IPS-18a (cell line): Measurements from ENCODE around the gene C1orf53.
A peak's percentile ranks its signal among the peaks of the same experiment; 100 is the strongest.
"Not testable (repeated sequence)": the region's sequence is repeated elsewhere in the genome, so short reads cannot be mapped to it uniquely, and the experiment has no call there.

Experiments used
- H3K27ac ChIP-seq: one replicate; pipeline ENCODE4 v1.5.1; 2013; ENCODE audit warnings: low read length
- H3K27me3 ChIP-seq: one replicate; pipeline ENCODE4 v1.6.1; 2013; ENCODE audit warnings: mild to moderate bottlenecking, low read length; ENCODE audit not compliant: control insufficient read depth, insufficient read depth
- H3K36me3 ChIP-seq: one replicate; pipeline ENCODE4 v1.6.1; 2013; ENCODE audit warnings: low read depth, low read length; ENCODE audit not compliant: control insufficient read depth
- H3K4me1 ChIP-seq: one replicate; pipeline ENCODE4 v1.6.1; 2013; ENCODE audit warnings: low read depth, low read length; ENCODE audit not compliant: control insufficient read depth
- H3K4me3 ChIP-seq: one replicate; pipeline ENCODE4 v1.5.1; 2013; ENCODE audit warnings: low read length
- H3K9ac ChIP-seq: one replicate; pipeline ENCODE4 v1.6.1; 2013; ENCODE audit warnings: mild to moderate bottlenecking, low read length, moderate library complexity
- H3K9me3 ChIP-seq: one replicate; pipeline ENCODE4 v1.6.1; 2013; ENCODE audit warnings: low read depth, low read length; ENCODE audit not compliant: control insufficient read depth

The C1orf53 gene

DNA sequence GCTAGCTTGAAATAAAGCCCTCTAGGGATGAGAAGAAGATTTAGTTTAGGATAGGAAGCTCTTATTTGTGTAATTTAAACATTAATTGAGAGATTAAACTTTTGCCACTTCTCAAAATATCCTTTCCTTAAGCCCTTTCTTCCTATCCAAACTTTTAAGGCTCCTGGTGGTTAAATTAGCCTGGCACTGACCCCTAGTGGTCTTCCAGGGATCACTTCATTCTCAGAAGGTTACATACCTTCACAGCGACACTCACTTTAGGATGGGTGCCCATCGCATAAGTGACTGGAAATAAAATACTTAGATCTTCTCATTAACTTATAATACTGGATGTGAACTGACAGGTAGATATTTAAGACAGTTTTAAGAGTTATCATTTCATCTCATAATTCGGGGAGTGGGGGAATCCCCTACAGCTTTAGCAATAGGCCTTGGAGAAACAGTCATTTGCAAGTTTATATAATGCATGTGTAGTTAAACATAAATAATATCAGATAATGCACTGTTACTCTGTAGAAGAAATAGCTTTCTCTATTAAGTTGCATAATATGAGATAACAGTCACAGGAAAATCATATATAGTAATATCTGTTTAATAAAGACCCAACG is 22.2 kb downstream of the C1orf53 start:
- no peak overlapping the region for H3K9ac ChIP-seq
- no peaks in the 10 kb centered on the region for H3K36me3 ChIP-seq
- peaks cover 64% of the 10 kb centered on the region for H3K27me3 ChIP-seq

DNA sequence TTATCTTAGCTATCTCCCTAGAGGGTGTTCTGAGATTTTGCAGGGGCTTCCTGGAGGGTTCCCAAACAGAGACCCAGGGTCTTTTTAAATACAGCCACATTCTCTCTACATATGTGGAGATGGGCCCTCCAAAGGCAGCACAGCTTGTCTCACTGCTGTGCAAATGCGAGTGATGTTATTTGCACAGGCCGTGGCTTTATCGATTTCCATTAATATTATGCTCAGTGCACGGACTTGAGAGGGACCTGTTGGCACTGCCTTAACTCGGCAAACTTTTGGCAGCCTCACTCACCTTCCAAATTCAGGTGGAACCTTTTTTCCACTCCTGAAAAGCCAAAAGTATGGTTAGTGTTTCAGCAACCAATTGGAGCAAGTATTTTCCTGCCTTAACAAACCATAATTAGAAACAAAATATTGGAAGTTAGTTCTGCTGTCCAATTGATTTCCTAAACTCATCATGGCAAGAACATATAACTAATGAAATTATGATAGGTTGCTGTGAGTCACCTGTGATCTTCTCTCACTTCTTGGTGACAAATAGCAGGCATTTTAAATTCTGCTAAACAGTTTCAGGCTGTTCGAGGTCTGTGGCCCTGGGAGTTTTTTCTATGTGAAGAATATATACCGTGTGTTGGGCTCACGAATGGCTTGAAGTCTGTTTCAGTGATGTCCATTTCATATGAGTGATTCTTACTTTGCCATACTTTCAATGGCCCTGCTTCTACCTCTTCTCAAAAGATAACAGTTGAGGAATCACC is 25.7 kb downstream of the C1orf53 start:
- H3K27ac ChIP-seq: no peak overlapping the region
- H3K9me3 ChIP-seq: no peaks in the 10 kb centered on the region
- H3K36me3 ChIP-seq: no peaks in the 10 kb centered on the region
- H3K27me3 ChIP-seq: peaks cover 30% of the 10 kb centered on the region
- no peak overlapping the region for H3K9ac ChIP-seq
- H3K4me1 ChIP-seq: no peaks in the 10 kb centered on the region
- peak overlapping the region; percentile 44 for H3K4me3 ChIP-seq

More for the DNA sequence above, 22.2 kb downstream of the C1orf53 start:
- Histone ChIP-seq H3K27ac (no peak overlapping the region), H3K9me3 (no peaks in the 10 kb centered on the region), H3K4me3 (no peak overlapping the region), H3K4me1 (peaks cover 6% of the 10 kb centered on the region)

DNA sequence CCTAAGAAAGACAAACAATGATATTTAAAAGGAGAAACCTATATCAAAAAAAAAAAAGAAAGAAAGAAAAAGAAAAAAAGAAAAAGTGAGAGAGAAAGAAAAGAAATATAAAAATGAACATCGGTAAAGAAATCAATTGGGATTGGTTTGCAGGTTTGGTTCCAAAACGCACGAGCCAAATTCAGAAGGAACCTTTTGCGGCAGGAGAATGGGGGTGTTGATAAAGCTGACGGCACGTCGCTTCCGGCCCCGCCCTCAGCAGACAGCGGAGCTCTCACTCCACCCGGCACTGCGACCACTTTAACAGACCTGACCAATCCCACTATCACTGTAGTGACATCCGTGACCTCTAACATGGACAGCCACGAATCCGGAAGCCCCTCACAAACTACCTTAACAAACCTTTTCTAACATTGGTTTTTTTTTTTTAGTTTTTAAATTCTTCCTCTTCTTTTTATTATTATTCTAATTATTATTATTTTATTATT is 26.5 kb downstream of the C1orf53 start:
- H3K27me3 ChIP-seq: peaks cover 22% of the 10 kb centered on the region
- peak overlapping the region; percentile 44 for H3K4me3 ChIP-seq
- no peaks in the 10 kb centered on the region for H3K36me3 ChIP-seq
- H3K4me1 ChIP-seq: no peaks in the 10 kb centered on the region
- no peak overlapping the region for H3K9ac ChIP-seq
- H3K27ac ChIP-seq: no peak overlapping the region
- H3K9me3 ChIP-seq: no peaks in the 10 kb centered on the region

DNA sequence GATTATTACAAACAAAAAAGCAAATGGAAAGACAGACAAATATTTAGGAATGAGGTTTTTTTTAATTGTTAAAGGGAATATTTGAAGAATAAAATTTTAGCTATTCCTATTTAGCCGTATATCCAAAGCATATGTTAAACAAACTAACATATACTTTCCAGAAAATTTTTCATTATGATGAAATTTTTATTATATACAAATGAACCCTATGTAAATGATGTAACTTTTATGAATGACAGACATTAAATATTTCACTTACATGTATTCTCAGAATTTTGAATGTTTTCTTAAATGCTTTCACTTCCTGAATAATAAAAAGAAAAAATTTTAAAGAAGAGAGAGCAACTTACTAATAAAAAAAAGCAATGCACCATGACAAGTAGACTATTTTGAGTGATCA is 30.6 kb downstream of the C1orf53 start:
- Histone ChIP-seq H3K27me3 (peaks cover 6% of the 10 kb centered on the region), H3K36me3 (no peaks in the 10 kb centered on the region), H3K4me1 (no peaks in the 10 kb centered on the region), H3K27ac (no peak overlapping the region), H3K4me3 (no peak overlapping the region), H3K9ac (no peak overlapping the region), H3K9me3 (no peaks in the 10 kb centered on the region)

DNA sequence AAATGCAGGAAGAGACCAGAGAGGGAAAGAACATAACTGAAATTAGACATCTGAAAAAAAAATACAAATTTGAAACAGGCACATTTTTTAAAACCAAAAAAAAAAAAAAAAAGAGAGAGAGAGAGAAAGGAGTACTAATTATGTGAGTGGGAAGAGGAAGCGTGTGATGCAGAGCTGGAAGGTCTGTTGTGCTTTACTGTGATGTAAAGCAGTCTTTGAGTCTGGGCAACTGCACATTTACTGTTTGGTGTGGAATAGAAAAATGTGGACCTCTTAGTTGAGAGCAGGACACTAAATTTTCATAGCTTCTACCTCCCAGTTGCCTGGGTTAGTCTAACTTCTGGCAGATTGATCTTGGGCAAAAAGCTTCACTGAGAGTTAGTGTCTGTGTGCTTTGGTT is 31.2 kb downstream of the C1orf53 start:
- H3K9me3 ChIP-seq: no peaks in the 10 kb centered on the region
- H3K36me3 ChIP-seq: no peaks in the 10 kb centered on the region
- no peaks in the 10 kb centered on the region for H3K4me1 ChIP-seq
- no peak overlapping the region for H3K9ac ChIP-seq
- H3K27ac ChIP-seq: no peak overlapping the region
- no peak overlapping the region for H3K4me3 ChIP-seq
- no peaks in the 10 kb centered on the region for H3K27me3 ChIP-seq

DNA sequence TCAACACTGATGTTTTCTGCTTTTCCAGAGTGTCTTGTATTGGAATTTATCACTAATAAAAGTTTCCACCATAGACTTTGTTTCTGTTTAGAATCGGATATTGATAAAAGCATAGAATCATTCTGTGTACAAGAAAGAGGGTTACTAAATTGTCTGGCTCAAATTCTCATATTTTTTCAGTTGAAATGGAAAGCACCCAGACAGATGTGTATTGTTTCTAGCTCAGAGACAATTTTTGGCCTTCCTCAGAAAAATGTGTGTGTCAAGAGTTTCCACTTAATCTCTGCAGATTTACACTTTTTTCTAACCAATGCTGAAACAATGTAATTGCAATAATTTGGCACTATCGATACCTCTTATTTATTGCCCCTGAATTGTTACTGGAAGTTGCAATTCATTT is 35.0 kb downstream of the C1orf53 start:
- Histone ChIP-seq H3K4me3 (no peak overlapping the region), H3K4me1 (no peaks in the 10 kb centered on the region), H3K36me3 (no peaks in the 10 kb centered on the region), H3K27ac (no peak overlapping the region), H3K9ac (no peak overlapping the region), H3K9me3 (no peaks in the 10 kb centered on the region), H3K27me3 (no peaks in the 10 kb centered on the region)

DNA sequence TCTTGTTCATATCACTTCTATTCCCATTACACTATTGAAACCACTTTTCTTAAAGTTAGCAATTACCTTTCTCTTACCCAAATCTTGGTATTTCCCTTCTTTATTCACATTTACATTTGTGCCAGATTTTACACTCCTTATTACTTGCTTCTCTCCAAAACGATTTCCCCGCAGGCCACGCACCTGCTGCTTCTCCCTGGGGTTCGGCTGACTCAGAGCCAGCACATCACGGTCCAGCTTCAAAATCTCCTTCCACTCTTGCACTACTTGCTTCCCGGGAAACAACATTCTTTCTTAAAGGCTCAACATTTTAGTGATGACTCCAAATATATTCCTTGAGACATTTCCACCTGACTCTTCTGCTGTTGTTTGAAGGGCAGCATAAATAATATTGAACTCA is 35.5 kb downstream of the C1orf53 start:
- no peaks in the 10 kb centered on the region for H3K27me3 ChIP-seq
- no peaks in the 10 kb centered on the region for H3K4me1 ChIP-seq
- H3K9ac ChIP-seq: no peak overlapping the region
- H3K36me3 ChIP-seq: no peaks in the 10 kb centered on the region
- no peak overlapping the region for H3K27ac ChIP-seq
- no peaks in the 10 kb centered on the region for H3K9me3 ChIP-seq
- H3K4me3 ChIP-seq: no peak overlapping the region

DNA sequence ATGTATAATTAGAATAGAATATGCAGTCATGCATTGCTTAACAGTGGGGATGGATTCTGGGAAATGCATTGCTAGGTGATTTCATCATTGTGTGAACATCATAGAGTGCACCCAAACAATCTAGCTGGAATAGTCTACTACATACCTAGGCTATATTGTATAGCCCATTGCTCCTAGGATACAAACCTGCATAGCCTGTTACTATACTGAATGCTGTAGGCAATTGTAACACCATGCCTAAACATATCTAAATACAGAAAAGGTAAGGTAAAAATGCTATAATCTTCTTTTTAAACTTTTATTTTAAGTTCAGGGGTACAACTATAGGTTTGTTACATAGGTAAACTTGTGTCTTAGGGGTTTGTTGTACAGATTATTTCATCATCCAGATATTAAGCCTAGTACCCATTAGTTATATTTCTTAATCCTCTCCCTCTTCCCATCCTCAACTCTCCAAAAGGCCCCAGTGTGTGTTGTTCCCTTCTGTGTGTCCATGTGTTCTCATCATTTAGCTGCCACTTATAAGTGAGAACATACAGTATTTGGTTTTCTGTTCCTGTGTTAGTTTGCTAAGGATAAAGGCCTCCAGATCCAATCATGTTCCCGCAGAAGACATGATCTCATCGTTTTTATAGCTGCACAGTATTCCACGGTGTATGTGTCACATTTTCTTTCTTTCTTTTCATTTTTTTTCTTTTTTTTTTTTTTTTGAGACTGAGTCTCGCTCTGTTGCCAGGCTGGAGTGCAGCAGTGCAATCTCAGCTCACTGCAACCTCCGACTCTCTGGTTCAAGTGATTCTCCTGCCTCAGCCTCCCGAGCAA is 36.9 kb downstream of the C1orf53 start:
- H3K27ac ChIP-seq, H3K36me3 ChIP-seq, H3K27me3 ChIP-seq, H3K4me1 ChIP-seq, H3K9ac ChIP-seq, H3K4me3 ChIP-seq, H3K9me3 ChIP-seq: not testable (repeated sequence)

DNA sequence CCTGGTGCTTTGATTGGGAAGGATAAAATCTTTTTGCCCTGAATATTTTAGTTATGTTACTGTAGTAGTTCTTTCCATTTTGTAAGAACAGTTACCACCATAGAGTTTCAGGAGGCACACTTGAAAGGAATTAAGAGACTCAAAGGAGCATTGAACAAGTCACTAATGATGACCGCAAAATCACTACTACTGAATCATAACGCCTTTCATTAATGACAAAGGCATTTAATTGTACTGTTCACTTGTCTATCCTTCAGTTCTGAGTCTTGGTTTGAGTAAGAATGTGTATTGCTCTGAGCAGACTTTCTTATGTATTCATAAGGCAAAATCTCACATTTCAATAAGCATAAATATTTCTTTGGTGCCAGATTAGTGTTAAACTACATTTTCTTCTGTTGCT is 39.6 kb downstream of the C1orf53 start:
- no peak overlapping the region for H3K4me3 ChIP-seq
- H3K36me3 ChIP-seq: no peaks in the 10 kb centered on the region
- no peaks in the 10 kb centered on the region for H3K4me1 ChIP-seq
- H3K27ac ChIP-seq: no peak overlapping the region
- no peaks in the 10 kb centered on the region for H3K27me3 ChIP-seq
- H3K9ac ChIP-seq: no peak overlapping the region
- no peaks in the 10 kb centered on the region for H3K9me3 ChIP-seq

DNA sequence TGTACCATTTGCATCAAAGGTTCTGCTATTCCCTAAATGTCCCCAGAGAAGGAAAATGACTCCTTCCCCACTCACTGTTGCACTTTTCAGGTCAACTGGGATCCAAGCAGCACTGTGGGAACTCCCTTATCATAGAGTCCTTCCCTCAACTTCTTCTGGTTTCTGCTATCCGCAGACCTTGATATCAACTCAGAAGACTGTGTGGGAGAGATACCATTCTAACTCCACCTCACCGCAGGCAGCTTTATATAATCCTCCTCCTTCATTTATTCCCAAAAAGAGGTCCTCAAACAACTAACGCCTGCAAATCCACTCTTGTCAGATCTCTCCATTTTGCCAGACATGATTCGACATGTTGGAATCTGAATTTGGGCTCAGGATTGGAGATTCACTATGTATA is 42.1 kb downstream of the C1orf53 start:
- no peak overlapping the region for H3K4me3 ChIP-seq
- no peak overlapping the region for H3K9ac ChIP-seq
- H3K4me1 ChIP-seq: no peaks in the 10 kb centered on the region
- no peak overlapping the region for H3K27ac ChIP-seq
- no peaks in the 10 kb centered on the region for H3K36me3 ChIP-seq
- no peaks in the 10 kb centered on the region for H3K9me3 ChIP-seq
- H3K27me3 ChIP-seq: no peaks in the 10 kb centered on the region

DNA sequence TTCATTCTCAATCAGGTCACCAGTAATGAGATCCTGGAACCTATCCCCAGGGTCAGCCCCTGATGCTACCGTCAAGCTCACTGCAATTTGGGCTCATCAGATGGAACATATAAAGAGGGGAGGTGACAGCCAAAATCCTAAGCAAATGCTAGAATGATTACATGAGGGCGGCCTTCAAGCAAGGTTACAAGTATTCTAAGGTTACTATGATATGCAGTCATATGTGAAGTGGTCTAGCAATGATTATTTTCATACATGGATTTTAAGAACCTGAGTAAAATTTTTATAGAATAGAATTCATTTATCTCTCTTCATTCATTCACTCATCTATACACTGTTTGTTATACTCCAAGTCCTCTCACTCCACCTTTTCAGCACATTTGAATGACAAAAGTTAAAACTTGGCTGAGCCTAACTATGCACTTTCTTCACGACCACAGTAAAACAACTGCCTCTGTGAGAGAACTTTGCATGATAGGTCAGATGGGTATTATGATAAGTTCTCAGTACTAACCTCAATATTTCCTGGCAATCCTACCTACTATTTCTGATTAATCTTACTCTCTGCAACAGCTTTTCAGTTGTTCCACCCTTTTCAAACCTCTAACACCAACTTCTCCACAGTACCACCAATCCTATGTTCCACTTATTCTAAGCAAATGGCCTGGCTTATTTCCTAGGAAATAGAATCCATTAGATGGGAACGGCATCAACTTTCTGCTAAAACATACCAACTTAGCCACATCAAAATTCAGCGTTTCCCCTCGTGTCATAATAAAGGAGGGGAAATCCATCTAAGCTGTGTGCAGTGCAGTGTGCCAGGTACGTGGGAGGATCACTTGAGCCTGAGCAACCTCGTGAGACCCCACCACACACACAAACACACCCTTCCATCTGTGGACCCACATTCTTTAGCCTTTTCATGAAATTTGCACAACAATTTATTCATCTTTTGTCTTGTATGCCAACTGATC is 46.8 kb downstream of the C1orf53 start:
- Histone ChIP-seq H3K4me3 (no peak overlapping the region), H3K36me3 (no peaks in the 10 kb centered on the region), H3K9ac (no peak overlapping the region), H3K9me3 (no peaks in the 10 kb centered on the region), H3K27ac (no peak overlapping the region), H3K27me3 (no peaks in the 10 kb centered on the region), H3K4me1 (no peaks in the 10 kb centered on the region)
